Stimulated activated CD4-positive, alpha-beta T cell treated with anti-CD3 and anti-CD28 coated beads, Interleukin-4, amount 100 ng/mL, for 24 hours (primary cell): ENCODE results near the gene TBC1D22A.

ENCODE experiments used
- DNase-seq: peaks from one replicate; pipeline ENCODE4 v3.0.0-alpha.2; 2020

Gene TBC1D22A

GRCh38 chr22:47180796-47181195, 418.3 kb downstream of the TBC1D22A start:
- no peak for DNase-seq

GRCh38 chr22:47187176-47187957, 424.9 kb downstream of the TBC1D22A start:
- no peak for DNase-seq

- DNase-seq = no peak
Observed at GRCh38 chr22:47188261-47189055, 426.0 kb downstream of the TBC1D22A start.

DNA sequence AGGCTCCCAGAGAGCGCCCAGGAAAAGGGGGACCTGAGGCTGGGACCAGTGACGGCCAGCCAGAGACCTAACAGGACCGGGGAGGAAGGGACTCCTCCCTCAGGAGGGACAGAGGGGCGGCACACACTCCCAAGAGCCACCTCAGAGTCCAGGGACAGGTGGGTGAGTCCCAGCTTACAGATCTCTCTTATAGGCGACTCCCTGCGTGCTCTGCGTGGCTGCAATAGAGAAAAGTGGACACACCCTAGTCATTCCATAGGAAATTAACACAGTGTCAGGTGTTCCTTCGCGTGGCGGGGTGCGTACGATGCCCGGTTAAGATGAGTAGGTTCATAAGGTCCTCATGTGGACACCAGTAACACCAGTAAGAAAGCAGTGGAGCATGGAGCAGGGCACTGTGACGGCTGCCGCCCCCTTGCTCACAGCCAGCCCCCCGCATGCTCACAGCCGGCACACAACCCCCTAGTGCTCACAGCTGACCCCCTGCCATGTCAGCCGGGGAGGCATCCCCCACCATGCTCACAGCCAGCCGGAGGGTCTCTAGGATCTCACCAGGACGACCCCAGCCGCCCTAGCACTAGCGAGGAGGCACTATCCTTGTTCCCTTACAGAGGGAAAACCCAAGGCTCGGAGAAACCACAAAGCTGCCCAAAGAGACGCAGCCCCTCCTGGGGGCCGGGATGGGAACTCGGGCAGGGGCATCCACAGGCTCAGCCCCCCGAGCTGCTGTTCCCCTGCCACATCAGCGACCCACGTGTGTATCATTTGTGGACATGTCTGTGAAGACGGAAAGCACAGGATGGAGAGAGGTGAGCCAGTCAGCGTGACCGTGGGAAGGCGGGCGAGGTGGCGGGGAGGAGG, 426.8 kb downstream of the TBC1D22A start:
- no peak for DNase-seq

- DNase-seq = no peak
Observed at GRCh38 chr22:47190276-47190956, 428.0 kb downstream of the TBC1D22A start.

DNA sequence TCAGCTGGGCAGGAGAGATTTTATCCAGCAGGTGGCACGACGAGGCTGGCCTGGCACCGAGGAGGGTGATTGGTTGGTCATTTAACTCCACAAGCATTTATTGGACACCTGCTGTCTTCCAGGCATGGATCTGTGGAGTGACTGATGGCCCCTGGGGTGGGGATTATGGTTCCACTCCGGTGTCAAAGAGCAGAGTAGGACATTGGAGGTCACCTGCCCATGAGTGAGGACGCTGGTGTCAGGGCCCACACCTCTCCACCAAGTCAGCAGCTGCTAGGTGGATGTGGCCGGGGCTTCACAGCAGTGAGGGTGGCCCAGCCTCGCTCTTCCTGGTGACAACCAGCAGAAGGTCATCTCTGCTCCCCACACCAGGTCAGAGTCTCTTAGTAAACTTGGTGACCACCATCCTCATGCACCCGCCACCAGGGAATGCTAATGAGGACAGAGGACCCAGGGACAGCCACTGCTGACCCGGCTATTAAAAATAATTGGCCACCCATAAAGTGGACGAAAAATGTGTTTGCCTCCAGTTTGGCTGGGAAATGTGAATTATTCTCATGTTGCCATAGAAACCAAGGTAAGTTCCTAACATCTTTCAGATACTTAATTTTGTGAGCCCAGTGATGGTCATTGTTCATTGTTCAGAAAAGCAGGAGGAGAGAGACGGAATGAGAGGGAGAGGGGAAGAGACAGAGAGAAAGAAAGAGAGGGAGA, 428.7 kb downstream of the TBC1D22A start:
- DNase-seq = no peak

GRCh38 chr22:47191671-47192650, 429.5 kb downstream of the TBC1D22A start:
- DNase-seq = no peak

- no peak for DNase-seq
Observed at GRCh38 chr22:47192651-47193437, 430.4 kb downstream of the TBC1D22A start.

DNA sequence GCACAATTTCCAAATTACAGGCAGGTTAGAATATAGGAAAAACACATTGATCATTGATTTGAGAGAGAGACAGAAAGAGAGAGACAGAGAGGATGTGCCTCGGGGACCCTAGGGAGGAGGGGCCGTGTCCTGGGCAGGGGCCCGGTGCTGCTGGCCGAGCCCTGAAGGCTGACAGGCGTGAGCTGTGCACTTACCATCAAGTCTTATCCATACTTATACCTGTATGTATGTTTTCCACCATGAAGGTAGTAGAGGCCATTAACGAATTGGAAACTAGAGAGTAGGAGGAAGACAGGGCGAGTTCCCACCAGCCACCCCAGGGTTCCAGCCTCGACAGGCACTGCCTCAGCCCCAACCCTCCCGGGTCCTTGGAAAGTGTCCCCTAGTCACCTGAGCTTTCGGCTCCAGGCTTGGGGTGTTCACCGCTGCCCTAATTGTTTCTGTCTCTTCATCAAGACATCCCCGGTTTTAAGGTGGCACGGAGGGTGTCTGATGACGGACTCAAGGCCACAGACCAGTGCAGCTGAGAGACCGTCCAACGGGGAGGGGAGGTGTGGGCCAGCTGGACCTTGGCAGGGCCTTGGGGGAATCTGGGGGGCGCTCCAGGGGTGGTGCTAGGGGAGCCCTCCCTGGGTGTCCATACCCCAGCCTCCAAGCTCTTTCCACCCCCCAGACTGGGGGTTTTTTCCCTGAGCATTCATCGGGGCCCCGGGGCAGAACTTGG, 431.3 kb downstream of the TBC1D22A start:
- no peak for DNase-seq

DNA sequence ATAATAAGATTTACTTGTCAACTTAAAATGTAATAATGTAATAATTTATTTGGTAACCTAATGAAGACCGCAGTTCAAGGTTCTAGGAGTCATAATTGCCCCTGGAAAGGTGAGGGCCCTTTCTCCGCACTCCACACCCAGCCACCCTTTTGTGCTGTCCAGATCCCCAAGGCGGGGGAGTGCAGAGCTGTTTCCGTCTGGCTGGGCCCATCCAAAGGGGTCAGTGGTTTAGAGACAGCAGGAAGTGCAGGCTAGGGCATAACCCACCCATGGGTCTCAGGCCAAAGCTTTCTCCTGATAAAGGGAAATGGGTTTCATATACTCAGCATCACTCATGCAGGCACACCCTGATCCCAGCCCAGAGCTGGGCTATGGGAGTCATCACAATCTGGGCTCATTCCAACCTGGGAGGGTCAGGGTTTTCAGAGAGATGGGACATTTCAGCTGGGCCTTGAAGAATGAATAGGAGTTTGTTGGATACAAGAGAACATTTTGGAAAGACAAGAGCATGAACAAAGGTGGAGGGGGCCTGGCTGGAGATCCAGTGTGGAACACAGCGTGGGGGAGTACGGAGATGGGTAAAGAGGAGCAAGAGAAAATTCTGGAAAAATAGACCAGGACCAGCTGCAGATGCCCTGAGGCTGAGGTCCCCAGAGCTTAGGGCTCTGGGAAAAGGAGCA, 432.2 kb downstream of the TBC1D22A start:
- no peak for DNase-seq

- DNase-seq = no peak
Observed at GRCh38 chr22:47195156-47195483, 432.7 kb downstream of the TBC1D22A start.

DNA sequence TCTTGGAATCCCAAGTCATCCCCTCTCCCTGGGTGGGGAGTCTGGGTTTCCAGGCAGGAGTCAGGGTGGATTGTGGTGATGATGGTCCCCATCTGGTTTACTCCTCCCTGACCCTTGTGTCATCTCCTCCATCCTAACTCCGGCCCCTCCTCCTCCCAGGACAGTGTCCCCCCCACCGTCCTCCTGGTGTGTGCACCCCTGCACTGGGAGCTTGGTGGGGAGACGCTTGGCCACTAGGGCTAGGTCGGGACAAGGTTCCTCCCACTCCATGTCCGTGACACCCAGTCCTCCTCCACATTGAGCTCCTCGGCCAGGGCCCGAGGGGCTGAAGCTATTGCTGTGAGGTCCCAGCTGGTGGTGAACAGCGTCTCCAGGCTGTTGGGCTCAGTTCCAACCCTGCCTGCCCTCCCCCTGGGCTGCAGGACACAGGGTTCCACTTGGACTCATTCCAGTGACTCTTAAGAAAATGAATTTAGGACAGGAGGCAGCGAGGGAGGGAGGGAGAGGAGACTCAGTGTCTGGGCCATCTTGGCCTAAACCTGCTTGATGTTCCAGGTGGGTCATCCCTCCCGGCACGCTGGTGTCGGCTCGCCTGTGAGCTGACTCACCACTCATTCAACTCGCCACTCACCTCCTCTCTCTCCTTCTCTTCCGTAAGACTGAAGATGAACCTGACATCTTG, 433.2 kb downstream of the TBC1D22A start:
- DNase-seq = no peak

DNA sequence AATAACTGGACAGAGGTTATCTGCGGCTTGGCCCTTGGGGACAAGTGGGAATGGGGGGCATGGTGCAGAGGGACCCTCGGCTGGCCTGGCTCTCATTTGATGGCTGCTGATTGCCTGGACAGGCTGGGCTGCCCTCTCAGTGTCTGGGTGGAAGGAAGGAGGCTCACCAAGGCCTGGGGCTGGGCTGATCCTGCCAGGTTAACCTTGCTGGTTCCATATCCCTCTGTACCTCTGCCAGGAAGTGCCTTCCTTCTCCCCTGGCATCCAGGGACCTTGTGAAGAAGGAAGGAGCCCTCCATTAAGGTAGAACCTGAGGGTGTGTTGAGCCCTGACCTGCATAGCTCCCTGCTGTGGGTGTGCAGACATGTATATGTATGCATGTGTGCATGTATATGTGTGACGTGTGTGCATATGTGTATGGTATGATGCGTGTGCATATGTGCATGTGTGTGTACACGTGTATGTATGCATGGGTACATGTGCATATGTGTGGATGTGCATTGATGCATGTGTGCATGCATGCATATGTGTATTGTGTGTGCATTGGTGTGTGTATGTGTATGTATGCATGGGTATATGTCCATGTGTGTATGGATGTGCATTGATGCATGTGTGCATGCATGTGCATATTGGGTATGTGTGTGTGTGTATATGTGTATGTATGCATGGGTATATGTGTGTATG, 433.9 kb downstream of the TBC1D22A start:
- DNase-seq = no peak

GRCh38 chr22:47196881-47197772, 434.7 kb downstream of the TBC1D22A start:
- DNase-seq = no peak

GRCh38 chr22:47197773-47198500, 435.5 kb downstream of the TBC1D22A start:
- no peak for DNase-seq

- peak; percentile 0 for DNase-seq
Observed at GRCh38 chr22:47198801-47199251, 436.4 kb downstream of the TBC1D22A start.
